ENCODE measurements around the gene GTF3C2. TPM values are rescaled to one million over a fixed set of nuclear protein-coding genes. Genes with fewer than 3 reads are reported as not detected.

Gene GTF3C2
- total and polyA plus RNA-seq, 9 of the 15 experiments (the other 6 are each of a cell fraction or from before 2014, with no cell fraction given) = 35.5 to 96.8 (median 53.0) TPM

GRCh38 chr2:27390822-27391679, 34.5 kb upstream of the GTF3C2 start:
- no peak overlapping the region for H3K27ac ChIP-seq (ENCODE audit: extremely low read depth, low read depth, low read length)

GRCh38 chr2:27381577-27382181, 25.1 kb upstream of the GTF3C2 start:
- Histone ChIP-seq H3K9me1 (ENCODE audit: control insufficient read depth, insufficient read depth, low read length) (no peaks in the 10 kb centered on the region), H3K27me3 (ENCODE audit: control insufficient read depth in 2 of 2, insufficient read depth in 2 of 2, low read length in 2 of 2) (no peaks in the 10 kb centered on the region), H3K4me3 (no peak overlapping the region), H3K9me3 (replicated peaks; ENCODE audit: control insufficient read depth, insufficient read depth, low read depth, low read length) (no peaks in the 10 kb centered on the region), H4K20me1 (replicated peaks; ENCODE audit: control insufficient read depth, insufficient read depth, low read length) (no peaks in the 10 kb centered on the region), H3K27ac (ENCODE audit: extremely low read depth, low read depth, low read length) (peak overlapping the region; percentile 92), H3K36me3 (ENCODE audit: control insufficient read depth, insufficient read depth, low read length) (peaks cover 80% of the 10 kb centered on the region), H3K4me1 (replicated peaks in 1 of 2; ENCODE audit: control insufficient read depth in 2 of 2, insufficient read depth in 2 of 2, low read length in 2 of 2) (peaks cover 7 to 38% of the 10 kb centered on the region in 2 experiments), H3K79me2 (ENCODE audit: control insufficient read depth, insufficient read depth, low read length) (peaks cover 16% of the 10 kb centered on the region; the same call in 2 of the 3 replicates), H3K9ac (ENCODE audit: insufficient read depth in 1 of 2, low read depth in 2 of 2, low read length in 2 of 2) (peak overlapping the region; percentile 83 to 90; a peak in 3 of 4 replicates), H2AFZ (ENCODE audit: low read depth, low read length) (no peak overlapping the region), H3K4me2 (ENCODE audit: insufficient read depth, low read length) (no peak overlapping the region)
- WGBS (ENCODE audit: insufficient coverage, low coverage, missing lambda C conversion rate) = 75% methylated on average over 9 of the region's 10 CpGs
- BruUV-seq (replicated peaks) = TSS peak; percentile 81
- CTCF ChIA-PET (ENCODE audit: low intra/inter-chr PET ratio) = no interaction called here
- POLR2A ChIA-PET = interaction anchor here (0.7 to 4.3 kb wide), 4 partner anchors 9 to 298 kb away, joined by 3 to 41 read pairs (median 4); partner anchors contain the start of genes EIF2B4 and SNX17
- ATAC-seq (no peak), DNase-seq (ENCODE audit: extremely low read depth in 1 of 4, low spot score in 3 of 4) (no peak), FAIRE-seq (no peak)
- intact Hi-C loops (cut with micrococcal nuclease) (no loop called here), in situ Hi-C loops (cut with MboI) (no loop called here)
- TF ChIP-seq YY1 (IDR thresholded peaks at IDR 0.05; ENCODE audit: borderline replicate concordance in 1 of 3, control insufficient read depth in 1 of 3, extremely low read depth in 1 of 3, insufficient read depth in 3 of 3, insufficient read length in 1 of 3, insufficient replicate concordance in 2 of 3, low read depth in 1 of 3, low read length in 2 of 3) (no peak), EWSR1 (IDR thresholded peaks at IDR 0.05; ENCODE audit: borderline replicate concordance, low read depth, partially characterized antibody) (no peak), HES1 (IDR thresholded peaks at IDR 0.05; ENCODE audit: low read depth) (no peak), CXXC5 (CRISPR knock-in tag; IDR thresholded peaks at IDR 0.05) (no peak), BDP1 (IDR thresholded peaks at IDR 0.05; ENCODE audit: insufficient read depth, insufficient read length) (no peak), FOS (IDR thresholded peaks at IDR 0.05; ENCODE audit: extremely low read depth, insufficient read length) (no peak), C11orf30 (IDR thresholded peaks at IDR 0.05; ENCODE audit: low read depth) (peak; percentile 21; the same call in 1 of the 2 replicates), SMARCA4 (IDR thresholded peaks at IDR 0.05) (no peak), ZNF316 (IDR thresholded peaks at IDR 0.05) (peak; percentile 56), STAT5B (CRISPR knock-in tag; IDR thresholded peaks at IDR 0.05) (no peak), FOXA3 (CRISPR knock-in tag; conservative IDR thresholded peaks at IDR 0.05 in 1 of 2, IDR thresholded peaks at IDR 0.05 in 1 of 2) (no peak)

More at GRCh38 chr2:27390822-27391679, 34.5 kb upstream of the GTF3C2 start:
- DNase-seq (ENCODE audit: extremely low read depth in 1 of 4, low spot score in 3 of 4) (no peak), ATAC-seq (no peak), FAIRE-seq (peak; percentile 44)
- Histone ChIP-seq H3K27me3 (ENCODE audit: control insufficient read depth in 2 of 2, insufficient read depth in 2 of 2, low read length in 2 of 2) (no peaks in the 10 kb centered on the region), H2AFZ (ENCODE audit: low read depth, low read length) (no peak overlapping the region), H3K9ac (ENCODE audit: insufficient read depth in 1 of 2, low read depth in 2 of 2, low read length in 2 of 2) (no peak overlapping the region), H3K9me1 (ENCODE audit: control insufficient read depth, insufficient read depth, low read length) (no peaks in the 10 kb centered on the region), H3K4me1 (replicated peaks in 1 of 2; ENCODE audit: control insufficient read depth in 2 of 2, insufficient read depth in 2 of 2, low read length in 2 of 2) (peaks cover 0 to 5% of the 10 kb centered on the region in 2 experiments; a peak in 2 of 5 replicates), H4K20me1 (replicated peaks; ENCODE audit: control insufficient read depth, insufficient read depth, low read length) (peaks cover 2% of the 10 kb centered on the region; the same call in 1 of the 2 replicates), H3K79me2 (ENCODE audit: control insufficient read depth, insufficient read depth, low read length) (peaks cover 77% of the 10 kb centered on the region), H3K4me2 (ENCODE audit: insufficient read depth, low read length) (no peak overlapping the region), H3K4me3 (no peak overlapping the region), H3K36me3 (ENCODE audit: control insufficient read depth, insufficient read depth, low read length) (peaks cover 50% of the 10 kb centered on the region), H3K9me3 (replicated peaks; ENCODE audit: control insufficient read depth, insufficient read depth, low read depth, low read length) (no peaks in the 10 kb centered on the region)
- TF ChIP-seq ZNF785 (CRISPR knock-in tag; IDR thresholded peaks at IDR 0.05) (no peak), TCFL5 (CRISPR knock-in tag; conservative IDR thresholded peaks at IDR 0.05) (no peak), ZNF146 (CRISPR knock-in tag; IDR thresholded peaks at IDR 0.05; ENCODE audit: unreplicated experiment) (peak; percentile 39), NELFE (IDR thresholded peaks at IDR 0.05; ENCODE audit: insufficient read depth, insufficient read length) (no peak)
- ChIA-PET CTCF (ENCODE audit: low intra/inter-chr PET ratio) (no interaction called here), POLR2A (interaction anchor here (0.6 to 1.4 kb wide), 5 partner anchors 11 to 62 kb away, joined by 3 to 4 read pairs (median 3); partner anchors contain the start of gene ZNF513)
- 85% methylated on average over 9 of the region's 9 CpGs for WGBS (ENCODE audit: insufficient coverage, low coverage, missing lambda C conversion rate)
- TSS peak; percentile 21 for BruUV-seq (replicated peaks)
- in situ Hi-C loops (cut with MboI) (no loop called here), intact Hi-C loops (cut with micrococcal nuclease) (no loop called here)
